Measurements from ENCODE around the gene DOCK1.
"Not testable (repeated sequence)": the region's sequence is repeated elsewhere in the genome, so short reads cannot be mapped to it uniquely, and the experiment has no call there.

The DOCK1 gene

GRCh38 chr10:127291329-127291728, 386.1 kb downstream of the DOCK1 start:
- DNase-seq (ENCODE audit: low read depth) = no peak
- no peak for TF ChIP-seq CTCF (IDR thresholded peaks at IDR 0.05; ENCODE audit: control insufficient read depth, extremely low read depth, insufficient read depth)
- H3K4me3 ChIP-seq (ENCODE audit: low read depth, low read length) = no peak overlapping the region

GRCh38 chr10:127292888-127293287, 387.7 kb downstream of the DOCK1 start:
- TF ChIP-seq CTCF (IDR thresholded peaks at IDR 0.05; ENCODE audit: control insufficient read depth, extremely low read depth, insufficient read depth) = no peak
- no peak overlapping the region for H3K4me3 ChIP-seq (ENCODE audit: low read depth, low read length)
- no peak for DNase-seq (ENCODE audit: low read depth)

- DNase-seq (ENCODE audit: low read depth) = no peak
Observed at GRCh38 chr10:127293640-127294039, 388.4 kb downstream of the DOCK1 start.

DNA sequence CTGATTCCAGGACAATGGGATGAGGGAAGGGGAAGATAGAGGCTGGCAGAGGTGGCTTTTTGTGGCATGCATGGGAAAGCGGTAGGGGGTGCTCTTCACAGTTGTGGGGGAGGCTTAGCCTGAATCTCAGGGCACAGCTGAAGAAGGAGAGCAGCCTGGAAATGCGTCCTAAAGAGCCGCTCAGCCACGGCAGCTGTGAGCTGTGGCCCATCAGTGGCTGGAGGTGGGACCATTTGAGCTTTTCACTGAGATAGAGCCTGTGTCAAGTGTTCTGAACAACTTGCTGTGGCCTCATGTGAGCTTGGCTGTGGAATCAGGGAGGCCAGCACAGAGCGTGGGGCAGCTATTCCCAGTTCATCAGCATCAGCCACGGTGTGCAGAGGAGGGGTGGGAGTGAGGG, 391.5 kb downstream of the DOCK1 start:
- TF ChIP-seq CTCF (IDR thresholded peaks at IDR 0.05; ENCODE audit: control insufficient read depth, extremely low read depth, insufficient read depth) = no peak
- DNase-seq (ENCODE audit: low read depth) = no peak
- no peak overlapping the region for H3K4me3 ChIP-seq (ENCODE audit: low read depth, low read length)

More at GRCh38 chr10:127293640-127294039, 388.4 kb downstream of the DOCK1 start:
- no peak for TF ChIP-seq CTCF (IDR thresholded peaks at IDR 0.05; ENCODE audit: control insufficient read depth, extremely low read depth, insufficient read depth)
- H3K4me3 ChIP-seq (ENCODE audit: low read depth, low read length) = no peak overlapping the region

- no peak overlapping the region for H3K4me3 ChIP-seq (ENCODE audit: low read depth, low read length)
- no peak for TF ChIP-seq CTCF (IDR thresholded peaks at IDR 0.05; ENCODE audit: control insufficient read depth, extremely low read depth, insufficient read depth)
- no peak for DNase-seq (ENCODE audit: low read depth)
Observed at GRCh38 chr10:127298381-127298780, 393.2 kb downstream of the DOCK1 start.

DNA sequence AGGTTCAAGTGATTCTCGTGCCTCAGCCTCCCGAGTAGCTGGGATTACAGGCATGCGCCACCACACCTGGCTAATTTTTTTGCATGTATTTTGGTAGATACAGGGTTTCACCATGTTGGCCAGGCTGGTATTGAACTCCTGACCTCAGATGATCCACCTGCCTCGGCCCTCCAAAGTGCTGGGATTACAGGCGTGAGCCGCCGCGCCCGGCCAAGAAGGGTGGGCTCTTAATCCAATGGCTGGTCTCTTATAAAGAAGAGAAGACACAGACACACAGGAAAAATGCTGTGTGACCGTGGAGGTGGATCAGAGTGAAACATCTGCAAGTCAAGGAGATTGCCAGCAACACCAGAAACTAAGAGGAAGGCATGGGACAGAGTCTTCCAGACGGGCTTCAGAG, 394.0 kb downstream of the DOCK1 start:
- DNase-seq (ENCODE audit: low read depth); H3K4me3 ChIP-seq (ENCODE audit: low read depth, low read length): not testable (repeated sequence)

DNA sequence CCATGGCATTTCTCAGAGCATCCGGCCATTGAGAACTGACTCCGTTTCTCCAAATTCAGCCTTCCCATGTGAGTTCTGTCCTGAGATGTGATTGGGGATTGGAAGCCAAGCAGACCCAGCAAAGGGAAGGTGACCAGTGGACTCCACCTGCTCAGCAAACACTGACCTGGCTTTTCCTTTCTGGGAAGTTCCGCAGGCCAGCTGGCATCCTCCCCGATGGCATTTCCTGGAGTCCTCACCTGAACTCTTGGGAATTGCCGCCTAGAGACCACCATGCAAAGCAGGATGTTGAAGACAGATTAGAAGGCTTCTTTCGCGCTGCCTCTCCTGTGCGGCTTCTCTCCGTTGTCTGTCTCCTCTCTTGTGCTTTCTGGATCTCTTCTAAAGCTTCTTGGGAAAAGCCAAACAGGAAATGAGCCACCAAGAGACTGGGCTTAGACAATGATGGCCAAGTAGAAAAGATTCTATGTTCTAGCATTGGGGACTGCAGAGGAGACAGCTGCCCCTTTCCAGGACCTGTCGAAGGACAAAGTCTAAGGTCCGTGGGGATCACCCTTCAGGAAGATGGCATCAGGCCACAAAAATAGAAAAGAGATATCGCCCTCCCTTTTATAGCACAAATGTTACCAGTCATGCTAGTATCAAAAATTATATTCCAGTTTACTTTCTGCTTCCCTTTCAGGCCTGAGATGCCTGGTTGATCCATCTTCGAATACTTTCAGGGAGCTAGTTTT, 394.9 kb downstream of the DOCK1 start:
- DNase-seq (ENCODE audit: low read depth) = no peak
- no peak for TF ChIP-seq CTCF (IDR thresholded peaks at IDR 0.05; ENCODE audit: control insufficient read depth, extremely low read depth, insufficient read depth)
- H3K4me3 ChIP-seq (ENCODE audit: low read depth, low read length) = no peak overlapping the region

All from LNCaP clone FGC (cell line).